A172 (cell line): ENCODE data around the gene SIRT6. TPM values are rescaled to one million over a fixed set of nuclear protein-coding genes. Genes with fewer than 3 reads are reported as not detected.
"Not testable (repeated sequence)": the region's sequence is repeated elsewhere in the genome, so short reads cannot be mapped to it uniquely, and the experiment has no call there.

Source experiments
- DNase-seq: peaks from one replicate; pipeline ENCODE4 v3.0.0-alpha.2; 2015; ENCODE audit warnings: low spot score
- total RNA-seq: library from RNA; depleted of rRNA; stranded (reverse); fragments of >200 nt; shearing (Covaris generic); gene quantifications from 2 replicates; pipeline ENCODE4 v1.2.3, GENCODE V29; 2014; rRNA removed

SIRT6 gene
- total RNA-seq, result 32.6 and 35.5 TPM in 2 replicates

DNA sequence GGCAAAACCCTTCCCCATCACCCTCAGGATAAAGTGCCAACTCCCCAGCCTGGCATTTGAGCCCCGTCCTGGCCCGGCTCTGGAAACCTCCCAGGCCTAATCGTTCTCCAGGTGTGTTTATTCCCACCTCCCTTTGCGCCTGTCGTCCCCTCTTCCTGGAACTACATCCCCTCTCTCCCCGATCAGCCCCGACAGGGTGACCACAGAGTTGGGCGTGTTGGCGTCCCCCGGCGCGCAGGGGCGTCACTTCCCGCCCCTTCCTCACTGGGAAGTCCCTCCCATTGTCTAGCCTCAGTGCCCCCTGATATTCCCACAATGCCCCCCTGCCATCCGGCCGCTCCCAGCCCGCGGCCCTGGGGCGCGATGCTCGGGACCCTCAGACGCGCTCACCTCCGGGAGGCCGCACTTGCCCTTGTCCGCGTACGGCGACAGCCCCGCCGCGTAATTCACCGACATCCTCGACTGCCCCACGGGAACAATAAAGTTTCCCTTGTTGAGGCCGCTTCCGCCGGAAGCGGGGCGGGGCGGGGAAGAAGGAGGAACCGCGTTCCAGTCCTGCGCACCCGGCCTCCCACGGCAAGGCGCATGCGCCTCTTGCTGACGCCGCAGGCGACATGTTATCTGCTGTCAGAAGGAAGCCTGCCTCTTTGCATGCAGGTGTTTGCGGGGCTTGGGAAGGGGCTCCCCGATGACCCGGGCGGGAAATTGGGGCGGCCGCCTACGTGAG, at the start of gene SIRT6, which contains the start of gene ANKRD24:
SIRT6 (minus strand) TSS at position 480 of the 727 bp plus-strand sequence; CDS start at position 456, 24 bp downstream.
ANKRD24 (plus strand) TSS at position 606 of the 727 bp plus-strand sequence. CDS start 3,737 bp downstream, outside the sequence.
- peak; percentile 93 for DNase-seq

DNA sequence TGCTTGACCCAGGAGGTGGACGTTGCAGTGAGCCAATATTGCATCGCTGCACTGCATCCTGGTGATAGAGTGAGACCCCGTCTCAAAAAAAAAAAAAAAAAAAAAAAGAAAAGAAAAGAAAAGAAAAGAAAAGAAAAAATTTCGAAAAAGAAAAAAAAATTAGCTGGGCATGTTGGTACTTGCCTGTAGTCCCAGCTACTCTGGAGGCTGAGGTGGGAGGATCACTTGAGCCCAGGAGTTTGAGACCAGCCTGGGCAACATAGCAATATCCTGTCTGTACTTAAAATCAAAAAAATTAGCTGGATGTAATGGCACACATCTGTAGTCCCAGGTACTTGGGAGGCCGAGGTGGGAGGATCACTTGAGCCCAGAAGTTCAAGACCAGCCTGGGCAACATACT, 49.8 kb upstream of the SIRT6 start:
- DNase-seq, result not testable (repeated sequence)

DNA sequence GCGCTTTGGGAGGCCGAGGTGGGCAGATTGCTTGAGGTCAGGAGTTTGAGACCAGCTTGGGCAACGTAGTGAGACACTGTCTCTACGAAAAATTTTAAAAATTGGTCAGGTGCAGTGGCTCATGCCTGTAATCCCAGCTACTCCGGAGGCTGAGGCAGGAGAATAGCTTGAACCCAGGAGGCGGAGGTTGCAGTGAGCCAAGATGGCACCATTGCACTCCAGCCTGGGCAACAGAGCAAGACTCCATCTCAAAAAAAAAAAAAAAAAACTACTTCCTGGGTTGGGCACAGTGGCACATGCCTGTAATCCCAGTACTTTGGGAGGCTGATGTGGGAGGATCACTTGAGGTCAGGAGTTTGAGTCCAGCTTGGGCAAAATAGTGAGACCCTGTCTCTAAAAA, 49.2 kb upstream of the SIRT6 start:
- not testable (repeated sequence) for DNase-seq

DNA sequence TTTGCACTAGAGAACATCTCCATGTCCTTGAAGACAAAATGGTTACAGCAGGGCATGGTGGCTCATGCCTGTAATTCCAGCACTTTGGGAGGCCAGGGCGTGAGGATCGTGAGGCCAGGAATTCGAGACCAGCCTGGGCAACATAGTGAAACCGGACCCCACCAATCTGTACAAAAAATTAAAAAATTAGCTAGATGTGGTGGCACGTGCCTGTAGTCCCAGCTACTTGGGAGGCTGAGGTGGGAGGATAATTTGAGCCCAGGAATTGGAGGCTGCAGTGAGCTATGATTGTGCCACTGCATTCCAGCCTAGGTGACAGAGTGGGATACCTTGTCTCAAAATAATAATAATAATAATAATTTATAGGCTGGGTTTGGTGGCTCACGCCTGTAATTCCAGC, 47.9 kb upstream of the SIRT6 start:
- not testable (repeated sequence) for DNase-seq

DNA sequence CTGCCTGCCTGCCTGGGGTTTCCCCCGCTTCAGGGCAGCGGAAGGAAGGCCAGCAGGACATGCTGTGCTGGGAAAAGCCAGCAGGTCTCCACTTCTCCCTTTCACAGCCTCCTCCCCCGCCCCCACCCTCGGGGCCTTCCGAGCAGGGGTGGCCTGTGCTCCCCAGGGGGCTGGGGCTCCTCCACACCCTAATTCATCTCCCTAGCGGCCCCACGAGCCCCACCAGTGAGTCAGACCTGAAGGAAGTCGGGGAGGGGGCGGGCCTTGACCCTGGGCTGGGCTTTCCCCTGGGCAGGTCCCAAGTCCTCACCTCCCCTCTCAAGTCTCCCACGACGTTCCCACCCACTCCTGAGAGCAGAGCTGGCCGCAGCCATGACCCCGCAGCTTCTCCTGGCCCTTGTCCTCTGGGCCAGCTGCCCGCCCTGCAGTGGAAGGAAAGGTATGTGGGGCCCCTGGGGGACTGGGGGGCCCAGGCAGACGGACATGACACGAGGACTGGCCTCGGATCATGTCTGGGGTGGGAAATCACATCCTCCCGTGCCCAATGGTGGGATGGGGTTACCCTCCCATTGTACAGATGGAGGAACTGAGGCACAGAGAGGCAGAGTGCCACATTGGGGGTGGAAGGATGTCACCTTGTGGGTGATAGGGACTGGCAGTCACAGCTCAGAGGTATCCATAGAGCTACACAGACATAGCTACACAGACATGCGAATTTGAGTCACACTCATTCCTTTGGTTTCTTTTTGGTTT, 47.0 kb upstream of the SIRT6 start, which contains the start of gene EBI3:
EBI3 (plus strand) TSS at position 345 of the 753 bp plus-strand sequence; CDS start at position 373, 28 bp downstream.
- peak; percentile 92 for DNase-seq

DNA sequence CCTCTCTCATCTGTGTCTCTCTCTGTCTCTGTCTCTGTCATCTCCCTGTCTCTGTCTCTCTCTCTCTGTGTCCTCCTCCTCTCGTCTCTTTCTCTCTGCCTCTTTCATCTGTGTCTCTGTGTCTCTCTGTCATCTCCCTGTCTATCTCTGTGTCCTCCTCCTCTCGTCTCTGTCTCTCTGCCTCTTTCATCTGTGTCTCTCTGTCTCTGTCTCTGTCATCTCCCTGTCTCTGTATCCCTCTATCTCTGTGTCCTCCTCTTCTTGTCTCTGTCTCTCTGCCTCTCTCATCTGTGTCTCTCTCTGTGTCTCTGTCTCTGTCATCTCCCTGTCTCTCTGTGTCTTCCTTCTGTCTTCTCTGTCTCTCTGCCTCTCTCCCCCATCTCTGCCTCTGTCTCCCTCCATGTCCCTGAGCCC, 46.4 kb upstream of the SIRT6 start:
- no peak for DNase-seq

DNA sequence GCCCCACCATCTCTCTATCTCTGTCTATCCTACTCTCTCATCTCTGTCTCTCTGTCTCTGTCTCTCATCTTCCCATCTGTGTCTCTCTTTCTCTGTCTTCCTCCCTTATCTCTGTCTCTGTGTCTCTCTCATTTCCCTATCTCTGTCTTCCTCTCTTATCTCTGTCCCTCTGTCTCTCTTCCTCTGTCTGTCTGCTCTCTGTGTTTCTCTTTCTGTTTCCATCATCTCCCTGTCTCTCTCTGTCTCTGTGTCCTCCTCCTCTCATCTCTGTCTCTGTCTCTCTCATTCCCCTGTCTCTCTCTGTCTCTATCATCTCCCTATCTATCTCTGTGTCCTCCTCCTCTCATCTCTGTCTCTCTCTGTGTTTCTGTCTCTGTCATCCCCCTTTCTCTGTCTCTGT, 45.4 kb upstream of the SIRT6 start:
- no peak for DNase-seq

DNA sequence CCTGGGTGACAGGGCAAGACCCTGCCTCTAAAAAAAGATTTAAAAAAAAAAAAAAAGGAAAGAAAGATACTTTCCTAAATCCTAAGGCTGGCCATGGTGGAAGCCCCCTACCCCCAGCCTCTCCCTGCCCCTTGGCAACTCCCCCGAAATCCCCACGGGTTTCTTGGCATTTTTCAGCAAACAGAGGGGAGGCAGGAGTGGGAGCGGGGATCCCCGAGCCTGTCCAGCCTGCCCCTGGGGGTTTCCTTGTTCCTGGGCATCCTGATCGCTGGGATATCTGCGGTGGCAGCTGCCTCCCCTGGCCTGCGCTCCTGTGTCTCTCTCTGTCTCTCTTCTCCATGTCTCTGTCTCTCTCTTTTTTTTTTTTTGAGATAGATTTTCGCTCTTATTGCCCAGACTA, 43.5 kb upstream of the SIRT6 start:
- no peak for DNase-seq

DNA sequence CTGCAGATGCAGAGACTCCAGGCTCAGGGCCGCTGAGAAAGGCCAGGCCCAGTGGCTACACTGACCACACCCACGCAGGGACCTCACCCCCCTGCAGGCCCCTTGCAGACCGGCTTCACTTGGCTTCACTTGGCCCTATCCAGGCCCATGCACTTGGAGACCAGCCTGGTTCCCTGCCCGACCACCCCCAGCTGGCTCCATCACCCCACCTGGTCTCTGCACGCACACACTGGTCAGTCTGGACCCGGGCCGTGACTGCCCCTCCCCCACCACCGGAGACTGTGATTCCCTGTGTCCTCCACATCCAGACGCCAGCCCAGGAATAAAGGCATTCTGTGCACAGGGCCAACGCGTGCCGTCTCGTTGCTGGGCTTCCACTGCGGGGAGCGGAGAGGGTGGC, 42.1 kb upstream of the SIRT6 start:
- no peak for DNase-seq

DNA sequence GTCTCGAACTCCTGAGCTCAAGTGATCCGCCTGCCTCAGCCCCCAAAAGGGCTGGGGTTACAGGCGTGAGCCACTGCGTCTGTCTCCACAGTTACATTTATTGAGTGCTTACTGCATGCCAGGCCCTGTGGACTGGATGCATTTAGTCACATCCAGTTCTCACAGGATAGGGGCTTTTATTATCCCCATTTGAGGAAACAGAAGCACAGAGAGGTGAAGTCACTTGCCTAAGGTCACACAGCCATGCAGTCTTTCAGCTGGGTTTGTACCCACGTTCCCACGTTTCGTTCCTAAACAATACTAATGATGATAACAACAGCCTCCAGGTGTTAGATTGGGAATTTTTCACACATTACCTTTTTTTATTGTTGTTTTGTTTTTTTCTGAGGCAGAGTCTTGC, 37.8 kb upstream of the SIRT6 start:
- no peak for DNase-seq

DNA sequence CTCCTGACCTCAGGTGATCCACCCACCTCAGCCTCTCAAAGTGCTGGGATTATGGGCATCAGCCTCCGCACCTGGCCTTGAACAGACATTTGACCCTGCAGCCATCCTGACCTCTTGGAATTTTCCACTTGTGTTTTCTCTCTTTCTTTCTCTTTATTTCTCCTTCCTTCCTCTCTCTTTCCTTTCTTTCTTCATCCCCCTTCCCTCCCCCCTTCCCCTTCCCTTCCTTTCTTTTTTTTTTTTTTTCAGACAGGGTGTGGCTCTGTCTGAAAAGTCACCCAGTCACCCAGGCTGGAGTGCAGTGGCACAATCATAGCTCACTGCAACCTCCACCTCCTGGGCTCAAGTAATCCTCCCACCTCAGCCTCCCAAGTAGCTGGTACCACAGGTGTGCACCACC, 36.2 kb upstream of the SIRT6 start:
- not testable (repeated sequence) for DNase-seq

DNA sequence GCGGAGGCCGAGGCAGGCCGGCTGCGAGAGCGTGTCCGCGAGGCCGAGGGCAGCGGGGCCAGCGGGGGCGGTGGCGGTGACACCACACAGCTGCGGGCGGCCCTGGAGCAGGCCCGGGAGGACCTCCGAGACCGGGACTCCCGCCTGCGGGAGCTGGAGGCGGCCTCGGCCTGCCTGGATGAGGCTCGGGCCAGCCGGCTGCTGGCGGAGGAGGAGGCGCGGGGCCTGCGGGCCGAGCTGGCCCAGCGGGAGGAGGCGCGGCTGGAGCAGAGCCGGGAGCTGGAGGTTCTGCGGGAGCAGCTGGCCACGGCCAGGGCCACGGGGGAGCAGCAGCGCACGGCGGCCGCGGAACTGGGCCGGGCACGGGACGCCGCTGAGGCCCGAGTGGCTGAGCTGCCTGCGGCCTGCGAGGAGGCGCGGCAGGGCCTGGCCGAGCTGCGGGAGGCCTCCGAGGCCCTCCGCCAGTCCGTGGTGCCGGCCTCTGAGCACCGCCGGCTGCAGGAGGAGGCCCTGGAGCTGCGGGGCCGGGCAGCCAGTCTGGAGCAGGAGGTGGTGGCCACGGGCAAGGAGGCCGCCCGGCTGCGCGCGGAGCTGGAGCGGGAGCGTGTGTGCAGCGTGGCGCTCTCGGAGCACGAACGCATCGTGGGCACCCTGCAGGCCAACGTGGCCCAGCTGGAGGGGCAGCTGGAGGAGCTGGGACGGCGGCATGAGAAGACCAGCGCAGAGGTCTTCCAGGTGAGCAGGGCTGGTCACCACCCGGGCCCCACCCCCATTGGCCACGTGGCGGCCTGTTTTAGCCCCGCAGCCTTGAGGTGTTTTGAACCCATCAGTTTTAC, 35.3 kb upstream of the SIRT6 start:
- no peak for DNase-seq

DNA sequence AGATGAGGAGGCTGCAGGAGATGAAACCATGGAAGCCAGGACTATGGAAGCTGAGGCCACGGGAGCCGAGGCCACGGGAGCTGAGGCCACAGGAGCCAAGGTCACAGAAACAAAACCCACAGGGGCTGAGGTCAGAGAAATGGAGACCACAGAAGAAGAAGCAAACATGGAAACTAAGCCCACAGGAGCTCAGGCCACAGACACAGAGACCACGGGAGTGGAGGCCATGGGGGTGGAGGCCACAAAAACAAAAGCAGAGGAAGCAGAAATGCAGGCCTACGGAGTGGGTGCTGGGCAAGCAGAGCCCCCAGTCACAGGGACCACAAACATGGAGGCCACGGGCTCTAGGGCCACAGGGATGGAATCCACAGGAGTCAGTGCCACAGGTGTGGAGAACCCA, 34.5 kb upstream of the SIRT6 start:
- no peak for DNase-seq

DNA sequence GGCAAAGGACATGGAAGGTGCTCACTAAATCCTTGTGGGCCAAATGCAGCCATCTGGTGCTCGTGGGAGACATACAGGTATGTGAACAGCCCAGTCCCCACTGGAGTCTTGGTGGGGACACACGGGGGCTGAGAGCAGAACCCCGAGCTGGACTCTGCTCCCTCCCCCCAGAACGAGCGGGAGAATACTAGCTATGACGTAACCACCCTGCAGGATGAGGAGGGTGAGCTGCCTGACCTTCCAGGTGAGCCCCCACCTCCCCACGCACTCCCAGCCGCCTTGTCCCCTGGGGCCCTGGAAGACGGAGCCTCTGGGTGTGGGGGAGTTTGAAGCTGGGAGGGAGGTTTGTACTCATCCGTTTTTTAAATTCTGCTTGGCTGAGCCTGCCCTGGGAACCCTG, 33.4 kb upstream of the SIRT6 start:
- DNase-seq, result no peak

DNA sequence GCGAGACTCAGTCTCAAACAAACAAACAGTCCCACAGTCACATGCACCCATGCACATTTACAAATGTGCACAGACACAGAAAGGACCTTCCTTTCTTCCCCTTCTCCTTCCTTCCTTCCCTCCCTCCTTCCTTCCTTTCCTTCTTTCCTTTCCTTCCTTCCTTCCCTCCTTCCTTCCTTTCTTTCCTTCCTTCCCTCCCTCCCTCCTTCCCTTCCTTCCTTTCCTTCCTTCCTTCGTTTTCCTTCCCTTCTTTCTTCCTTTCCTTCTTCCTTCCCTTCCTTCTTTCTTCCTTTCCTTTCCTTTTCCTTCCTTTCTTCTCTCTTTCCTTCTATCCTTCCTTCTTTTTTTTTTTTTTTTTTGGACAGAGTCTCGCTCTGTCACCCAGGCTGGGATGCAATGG, 30.8 kb upstream of the SIRT6 start:
- DNase-seq, result no peak

DNA sequence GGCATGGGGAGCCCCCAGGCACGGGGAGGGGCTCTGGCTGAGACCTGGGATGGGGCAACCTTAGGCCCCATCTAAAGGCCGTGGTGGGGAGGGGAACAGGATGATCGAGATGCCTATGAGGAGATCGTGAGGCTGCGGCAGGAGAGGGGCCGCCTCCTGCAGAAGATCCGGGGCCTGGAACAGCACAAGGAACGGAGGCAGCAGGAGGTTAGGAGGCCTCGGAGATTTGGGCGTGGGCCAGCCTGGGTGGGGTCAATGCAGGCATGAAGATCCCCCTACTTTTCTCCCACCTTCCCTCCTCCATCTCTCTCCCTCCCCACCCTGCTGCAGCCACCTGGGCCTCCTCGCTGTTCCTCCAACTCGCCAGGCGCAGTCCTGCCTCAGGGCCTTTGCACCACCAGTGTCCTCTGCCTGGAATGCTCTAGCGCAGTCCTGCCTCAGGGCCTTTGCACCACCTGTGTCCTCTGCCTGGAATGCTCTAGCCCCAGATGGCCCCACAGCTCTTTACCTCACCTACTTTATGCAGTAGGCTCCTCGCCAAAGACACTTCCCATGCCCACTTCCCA, 27.9 kb upstream of the SIRT6 start:
- no peak for DNase-seq

DNA sequence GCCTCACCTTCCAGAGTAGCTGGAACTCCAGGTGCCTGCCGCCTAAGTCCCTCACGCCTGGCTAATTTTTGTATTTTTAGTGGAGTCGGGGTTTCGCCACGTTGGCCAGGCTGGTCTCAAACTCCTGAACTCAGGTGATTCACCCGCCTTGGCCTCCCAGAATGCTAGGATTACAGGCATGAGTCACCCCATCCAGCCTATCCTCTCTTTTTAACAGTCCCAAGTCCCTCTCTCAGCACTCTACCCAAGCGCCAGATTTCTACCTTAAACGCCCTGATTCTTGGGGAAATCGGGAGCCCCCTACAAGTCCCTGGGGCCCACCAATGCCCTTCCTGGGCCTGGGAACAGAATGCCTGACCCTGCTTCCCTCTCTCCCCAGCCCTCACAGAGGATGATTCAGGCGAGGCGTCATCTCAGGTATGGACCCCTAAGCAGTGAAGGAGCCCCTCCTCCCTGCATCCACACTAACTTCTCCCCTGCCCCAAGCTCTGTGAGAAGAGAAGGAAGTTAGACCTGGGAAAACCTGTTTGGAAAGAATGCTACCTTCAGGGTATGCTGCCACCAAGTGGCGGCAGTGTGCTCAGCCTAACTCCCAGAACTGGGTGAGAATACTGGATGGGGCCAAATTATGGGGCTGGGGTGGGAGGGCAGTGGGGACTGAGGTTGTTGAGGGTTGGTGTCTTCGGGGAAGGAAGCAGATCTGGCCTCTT, 26.2 kb upstream of the SIRT6 start:
- peak; percentile 67 for DNase-seq

DNA sequence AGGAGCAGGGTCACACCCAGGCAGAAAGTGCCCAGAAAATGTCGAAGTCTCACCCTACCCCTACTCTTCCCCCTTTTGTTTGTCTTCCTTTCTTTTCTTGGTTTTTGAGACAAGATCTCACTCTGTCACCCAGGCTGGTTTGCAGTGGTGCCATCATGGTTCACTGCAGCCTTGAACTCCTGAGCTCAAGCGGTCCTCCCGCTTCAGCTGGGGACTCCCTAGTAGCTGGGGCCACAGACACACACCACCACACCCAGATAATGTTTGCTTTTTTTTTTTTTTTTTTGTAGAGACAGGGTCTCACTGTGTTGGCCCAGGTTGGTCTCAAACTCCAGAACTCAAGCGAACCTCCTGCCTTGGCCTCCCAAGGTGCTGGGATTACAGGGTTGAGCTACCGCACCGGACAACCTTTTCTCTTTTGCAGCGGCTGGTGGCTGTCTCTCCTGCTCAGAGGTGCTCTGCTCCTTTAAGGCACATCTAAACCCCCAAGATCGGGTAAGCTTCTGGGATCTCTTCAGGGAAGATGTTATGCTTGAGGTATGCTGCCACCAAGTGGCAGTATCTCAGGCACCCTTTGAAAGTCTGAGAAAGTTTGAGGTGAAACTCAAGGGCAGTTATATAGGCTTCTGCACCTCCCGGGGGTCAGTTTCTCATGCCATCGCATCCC, 24.6 kb upstream of the SIRT6 start:
- peak; percentile 63 for DNase-seq

DNA sequence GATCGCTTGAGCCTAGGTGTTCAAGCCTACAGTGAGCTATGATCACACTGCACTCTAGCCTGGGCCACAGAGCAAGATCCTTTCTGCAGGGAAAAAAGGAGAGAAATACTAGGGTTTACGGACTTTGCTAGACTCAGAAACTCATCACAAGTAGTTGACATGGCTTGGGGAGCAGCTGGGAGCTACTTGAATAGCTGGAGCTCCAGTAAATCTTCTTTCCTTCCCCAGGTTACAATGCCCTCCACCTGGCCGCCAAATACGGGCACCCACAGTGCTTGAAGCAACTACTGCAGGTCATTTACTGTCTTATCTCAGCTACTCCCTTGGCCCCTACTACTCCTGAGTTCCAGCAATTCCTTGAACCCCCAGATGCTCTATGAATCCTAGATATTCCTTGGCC, 19.4 kb upstream of the SIRT6 start:
- DNase-seq, result no peak

DNA sequence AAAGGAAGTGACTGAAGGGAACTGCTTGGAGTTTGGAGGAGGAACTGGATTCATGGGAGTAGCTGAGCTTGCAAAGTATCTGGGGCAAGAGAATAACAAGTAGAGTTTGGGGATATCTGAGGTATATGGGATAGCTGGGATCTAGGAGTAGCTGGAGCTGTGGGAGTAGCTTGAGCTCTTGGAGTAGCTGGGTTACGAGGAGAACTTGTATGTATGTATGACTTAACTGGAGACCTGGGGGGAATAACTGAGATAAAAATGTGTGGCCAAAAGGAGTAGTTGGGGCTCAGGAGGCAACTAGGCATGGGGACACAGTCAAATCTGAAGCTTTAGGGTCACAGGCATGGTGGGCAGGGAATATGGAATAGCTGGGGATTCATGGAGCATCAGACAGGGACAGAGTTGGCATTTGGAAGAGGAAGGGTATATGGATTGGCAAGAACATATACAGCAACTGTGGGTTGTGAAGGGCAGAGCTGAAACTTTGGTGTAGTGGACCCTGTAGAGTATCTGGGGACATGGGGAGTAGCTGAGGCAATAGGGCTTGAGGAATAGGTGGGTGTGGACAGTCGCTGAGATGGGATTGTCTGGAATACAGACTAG, 18.7 kb upstream of the SIRT6 start:
- DNase-seq, result no peak
